ENCODE measurements around the gene PSAP. TPM values are rescaled to one million over a fixed set of nuclear protein-coding genes. Genes with fewer than 3 reads are reported as not detected.
A peak's percentile ranks its signal among the peaks of the same experiment; 100 is the strongest.

PSAP gene
- total and polyA plus RNA-seq, 4 donors = 255 to 671 (median 472) TPM

DNA sequence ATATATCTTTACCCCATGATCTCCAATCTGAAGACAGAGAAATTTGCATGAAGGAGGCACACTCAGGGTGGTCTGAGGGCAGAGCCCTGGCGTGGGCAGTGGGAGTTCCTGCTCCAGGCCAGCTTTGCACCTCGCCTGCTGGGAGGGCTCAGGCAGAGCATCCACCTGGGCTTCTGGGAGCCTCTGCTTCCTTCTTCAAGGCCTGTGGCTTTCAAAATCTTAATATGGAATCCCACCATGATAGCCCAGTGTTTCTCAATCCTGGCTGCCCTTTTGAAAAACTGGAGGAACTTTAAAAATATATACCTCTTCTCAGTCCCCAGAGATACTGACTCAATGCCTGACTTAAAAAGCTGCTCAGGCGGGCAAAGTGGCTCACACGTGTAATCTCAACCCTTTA is 36.7 kb upstream of the PSAP start:
- H3K4me1 ChIP-seq (ENCODE audit: control insufficient read depth in 4 of 4, insufficient read depth in 4 of 4, low read length in 3 of 4) = peaks cover 0 to 10% (median 7%) of the 10 kb centered on the region in 4 donors
- 72% methylated on average over 4 of the region's 4 CpGs for WGBS

DNA sequence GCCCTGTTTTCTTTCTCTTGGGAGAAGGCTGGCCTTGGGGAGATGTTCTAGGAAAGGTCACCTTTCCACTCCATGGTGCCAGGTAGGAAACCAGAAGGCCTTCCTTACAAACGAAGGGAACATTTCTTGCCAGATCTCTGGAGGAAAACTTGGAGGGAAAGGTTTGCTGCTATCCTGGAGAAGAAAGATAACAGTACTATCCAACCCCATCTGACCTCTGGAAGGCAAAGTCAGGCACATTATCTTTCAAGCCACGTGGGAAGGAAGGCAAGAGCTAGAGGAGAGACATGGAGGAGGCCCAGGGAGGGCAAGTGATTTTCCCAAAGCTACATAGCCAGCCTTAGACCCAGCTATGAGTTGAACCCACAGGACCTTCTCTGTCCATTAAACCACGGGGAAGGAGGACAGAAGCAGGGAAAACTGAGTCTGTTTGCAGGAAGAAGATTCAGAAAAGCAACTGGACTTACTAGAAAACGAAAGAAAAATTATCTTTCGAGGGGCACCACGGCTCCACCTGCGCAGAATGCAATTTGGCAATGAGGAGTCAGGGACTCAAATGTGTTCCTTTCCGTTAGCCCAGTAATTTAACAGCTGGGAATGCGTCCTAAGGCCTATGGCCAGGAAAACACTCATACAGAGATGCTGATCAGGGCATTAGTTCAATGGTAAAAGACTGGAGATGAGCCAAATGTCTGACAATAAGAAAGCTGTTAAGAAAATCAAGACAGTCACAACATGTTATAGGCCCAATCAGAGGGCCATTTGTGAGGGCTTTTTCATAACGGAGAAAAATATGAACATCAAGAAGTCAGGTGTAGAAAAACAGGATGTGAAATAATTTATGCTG is 32.0 kb upstream of the PSAP start:
- no peak for DNase-seq (ENCODE audit: low spot score)
- 85% methylated on average over 10 of the region's 10 CpGs for whole genome bisulfite sequencing
- Histone ChIP-seq H3K27ac (ENCODE audit: low read depth in 1 of 2, low read length in 2 of 2) (no peak overlapping the region), H3K9me3 (ENCODE audit: control insufficient read depth in 4 of 4, low read length in 3 of 4) (no peaks in the 10 kb centered on the region), H3K4me1 (ENCODE audit: control insufficient read depth in 4 of 4, insufficient read depth in 4 of 4, low read length in 3 of 4) (no peaks in the 10 kb centered on the region), H3K9ac (ENCODE audit: low read depth in 1 of 2, low read length in 2 of 2) (no peak overlapping the region), H3K4me3 (ENCODE audit: low read depth in 1 of 3, low read length in 3 of 3) (no peak overlapping the region), H3K27me3 (ENCODE audit: control insufficient read depth in 4 of 4, insufficient read depth in 4 of 4, low read length in 3 of 4) (no peaks in the 10 kb centered on the region), H3K36me3 (ENCODE audit: control insufficient read depth in 4 of 4, insufficient read depth in 3 of 4, low read depth in 1 of 4, low read length in 3 of 4) (no peaks in the 10 kb centered on the region)
- no peak for TF ChIP-seq RAD21 (IDR thresholded peaks at IDR 0.05)
- no peak for TF ChIP-seq SP1 (IDR thresholded peaks at IDR 0.05)
- TF ChIP-seq HNF4A (conservative IDR thresholded peaks at IDR 0.05) = no peak
- TF ChIP-seq YY1 (IDR thresholded peaks at IDR 0.05) = no peak
- no peak for TF ChIP-seq NR2F2 (IDR thresholded peaks at IDR 0.05)
- TF ChIP-seq, protein P1, sequence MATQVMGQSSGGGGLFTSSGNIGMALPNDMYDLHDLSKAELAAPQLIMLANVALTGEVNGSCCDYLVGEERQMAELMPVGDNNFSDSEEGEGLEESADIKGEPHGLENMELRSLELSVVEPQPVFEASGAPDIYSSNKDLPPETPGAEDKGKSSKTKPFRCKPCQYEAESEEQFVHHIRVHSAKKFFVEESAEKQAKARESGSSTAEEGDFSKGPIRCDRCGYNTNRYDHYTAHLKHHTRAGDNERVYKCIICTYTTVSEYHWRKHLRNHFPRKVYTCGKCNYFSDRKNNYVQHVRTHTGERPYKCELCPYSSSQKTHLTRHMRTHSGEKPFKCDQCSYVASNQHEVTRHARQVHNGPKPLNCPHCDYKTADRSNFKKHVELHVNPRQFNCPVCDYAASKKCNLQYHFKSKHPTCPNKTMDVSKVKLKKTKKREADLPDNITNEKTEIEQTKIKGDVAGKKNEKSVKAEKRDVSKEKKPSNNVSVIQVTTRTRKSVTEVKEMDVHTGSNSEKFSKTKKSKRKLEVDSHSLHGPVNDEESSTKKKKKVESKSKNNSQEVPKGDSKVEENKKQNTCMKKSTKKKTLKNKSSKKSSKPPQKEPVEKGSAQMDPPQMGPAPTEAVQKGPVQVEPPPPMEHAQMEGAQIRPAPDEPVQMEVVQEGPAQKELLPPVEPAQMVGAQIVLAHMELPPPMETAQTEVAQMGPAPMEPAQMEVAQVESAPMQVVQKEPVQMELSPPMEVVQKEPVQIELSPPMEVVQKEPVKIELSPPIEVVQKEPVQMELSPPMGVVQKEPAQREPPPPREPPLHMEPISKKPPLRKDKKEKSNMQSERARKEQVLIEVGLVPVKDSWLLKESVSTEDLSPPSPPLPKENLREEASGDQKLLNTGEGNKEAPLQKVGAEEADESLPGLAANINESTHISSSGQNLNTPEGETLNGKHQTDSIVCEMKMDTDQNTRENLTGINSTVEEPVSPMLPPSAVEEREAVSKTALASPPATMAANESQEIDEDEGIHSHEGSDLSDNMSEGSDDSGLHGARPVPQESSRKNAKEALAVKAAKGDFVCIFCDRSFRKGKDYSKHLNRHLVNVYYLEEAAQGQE (IDR thresholded peaks at IDR 0.05) = no peak
- no peak for TF ChIP-seq JUND (IDR thresholded peaks at IDR 0.05)
- TF ChIP-seq TAF1 (conservative IDR thresholded peaks at IDR 0.05) = no peak
- TF ChIP-seq, protein P2, sequence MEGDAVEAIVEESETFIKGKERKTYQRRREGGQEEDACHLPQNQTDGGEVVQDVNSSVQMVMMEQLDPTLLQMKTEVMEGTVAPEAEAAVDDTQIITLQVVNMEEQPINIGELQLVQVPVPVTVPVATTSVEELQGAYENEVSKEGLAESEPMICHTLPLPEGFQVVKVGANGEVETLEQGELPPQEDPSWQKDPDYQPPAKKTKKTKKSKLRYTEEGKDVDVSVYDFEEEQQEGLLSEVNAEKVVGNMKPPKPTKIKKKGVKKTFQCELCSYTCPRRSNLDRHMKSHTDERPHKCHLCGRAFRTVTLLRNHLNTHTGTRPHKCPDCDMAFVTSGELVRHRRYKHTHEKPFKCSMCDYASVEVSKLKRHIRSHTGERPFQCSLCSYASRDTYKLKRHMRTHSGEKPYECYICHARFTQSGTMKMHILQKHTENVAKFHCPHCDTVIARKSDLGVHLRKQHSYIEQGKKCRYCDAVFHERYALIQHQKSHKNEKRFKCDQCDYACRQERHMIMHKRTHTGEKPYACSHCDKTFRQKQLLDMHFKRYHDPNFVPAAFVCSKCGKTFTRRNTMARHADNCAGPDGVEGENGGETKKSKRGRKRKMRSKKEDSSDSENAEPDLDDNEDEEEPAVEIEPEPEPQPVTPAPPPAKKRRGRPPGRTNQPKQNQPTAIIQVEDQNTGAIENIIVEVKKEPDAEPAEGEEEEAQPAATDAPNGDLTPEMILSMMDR (IDR thresholded peaks at IDR 0.05; ENCODE audit: low read depth, low read length, missing input control) = no peak
- TF ChIP-seq RXRA (IDR thresholded peaks at IDR 0.05) = no peak

More for the DNA sequence above, 36.7 kb upstream of the PSAP start:
- H3K27ac ChIP-seq (ENCODE audit: low read depth in 1 of 2, low read length in 2 of 2) = no peak overlapping the region
- H3K36me3 ChIP-seq (ENCODE audit: control insufficient read depth in 4 of 4, insufficient read depth in 3 of 4, low read depth in 1 of 4, low read length in 3 of 4) = no peaks in the 10 kb centered on the region
- no peaks in the 10 kb centered on the region for H3K27me3 ChIP-seq (ENCODE audit: control insufficient read depth in 4 of 4, insufficient read depth in 4 of 4, low read length in 3 of 4)
- H3K9ac ChIP-seq (ENCODE audit: low read depth in 1 of 2, low read length in 2 of 2) = peak overlapping the region in 1 of 2 donors; percentile 47
- no peak for TF ChIP-seq TAF1 (conservative IDR thresholded peaks at IDR 0.05)
- TF ChIP-seq, protein P1 (IDR thresholded peaks at IDR 0.05) = no peak
- no peak for TF ChIP-seq RXRA (IDR thresholded peaks at IDR 0.05)
- no peak for TF ChIP-seq JUND (IDR thresholded peaks at IDR 0.05)
- TF ChIP-seq SP1 (IDR thresholded peaks at IDR 0.05) = no peak
- no peak for TF ChIP-seq HNF4G (IDR thresholded peaks at IDR 0.05)
- no peak for TF ChIP-seq NR2F2 (IDR thresholded peaks at IDR 0.05)
- no peak for TF ChIP-seq FOXA1 (IDR thresholded peaks at IDR 0.05)
- no peak for TF ChIP-seq HNF4A (conservative IDR thresholded peaks at IDR 0.05)
- TF ChIP-seq, protein P3, sequence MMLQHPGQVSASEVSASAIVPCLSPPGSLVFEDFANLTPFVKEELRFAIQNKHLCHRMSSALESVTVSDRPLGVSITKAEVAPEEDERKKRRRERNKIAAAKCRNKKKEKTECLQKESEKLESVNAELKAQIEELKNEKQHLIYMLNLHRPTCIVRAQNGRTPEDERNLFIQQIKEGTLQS (IDR thresholded peaks at IDR 0.05) = no peak
- no peak for TF ChIP-seq YY1 (IDR thresholded peaks at IDR 0.05)
- TF ChIP-seq, protein P4, sequence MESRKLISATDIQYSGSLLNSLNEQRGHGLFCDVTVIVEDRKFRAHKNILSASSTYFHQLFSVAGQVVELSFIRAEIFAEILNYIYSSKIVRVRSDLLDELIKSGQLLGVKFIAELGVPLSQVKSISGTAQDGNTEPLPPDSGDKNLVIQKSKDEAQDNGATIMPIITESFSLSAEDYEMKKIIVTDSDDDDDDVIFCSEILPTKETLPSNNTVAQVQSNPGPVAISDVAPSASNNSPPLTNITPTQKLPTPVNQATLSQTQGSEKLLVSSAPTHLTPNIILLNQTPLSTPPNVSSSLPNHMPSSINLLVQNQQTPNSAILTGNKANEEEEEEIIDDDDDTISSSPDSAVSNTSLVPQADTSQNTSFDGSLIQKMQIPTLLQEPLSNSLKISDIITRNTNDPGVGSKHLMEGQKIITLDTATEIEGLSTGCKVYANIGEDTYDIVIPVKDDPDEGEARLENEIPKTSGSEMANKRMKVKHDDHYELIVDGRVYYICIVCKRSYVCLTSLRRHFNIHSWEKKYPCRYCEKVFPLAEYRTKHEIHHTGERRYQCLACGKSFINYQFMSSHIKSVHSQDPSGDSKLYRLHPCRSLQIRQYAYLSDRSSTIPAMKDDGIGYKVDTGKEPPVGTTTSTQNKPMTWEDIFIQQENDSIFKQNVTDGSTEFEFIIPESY (IDR thresholded peaks at IDR 0.05) = no peak
- no peaks in the 10 kb centered on the region for H3K9me3 ChIP-seq (ENCODE audit: control insufficient read depth in 4 of 4, low read length in 3 of 4)
- no peak for DNase-seq (ENCODE audit: low spot score)
- H3K4me3 ChIP-seq (ENCODE audit: low read depth in 1 of 3, low read length in 3 of 3) = no peak overlapping the region

All from liver (tissue), 9 donors.